Measurements from ENCODE around the gene WDFY1. TPM values are rescaled to one million over a fixed set of nuclear protein-coding genes. Genes with fewer than 3 reads are reported as not detected.

WDFY1 gene
- total RNA-seq, 1 donor from 2014 or later = 41.1 TPM

DNA sequence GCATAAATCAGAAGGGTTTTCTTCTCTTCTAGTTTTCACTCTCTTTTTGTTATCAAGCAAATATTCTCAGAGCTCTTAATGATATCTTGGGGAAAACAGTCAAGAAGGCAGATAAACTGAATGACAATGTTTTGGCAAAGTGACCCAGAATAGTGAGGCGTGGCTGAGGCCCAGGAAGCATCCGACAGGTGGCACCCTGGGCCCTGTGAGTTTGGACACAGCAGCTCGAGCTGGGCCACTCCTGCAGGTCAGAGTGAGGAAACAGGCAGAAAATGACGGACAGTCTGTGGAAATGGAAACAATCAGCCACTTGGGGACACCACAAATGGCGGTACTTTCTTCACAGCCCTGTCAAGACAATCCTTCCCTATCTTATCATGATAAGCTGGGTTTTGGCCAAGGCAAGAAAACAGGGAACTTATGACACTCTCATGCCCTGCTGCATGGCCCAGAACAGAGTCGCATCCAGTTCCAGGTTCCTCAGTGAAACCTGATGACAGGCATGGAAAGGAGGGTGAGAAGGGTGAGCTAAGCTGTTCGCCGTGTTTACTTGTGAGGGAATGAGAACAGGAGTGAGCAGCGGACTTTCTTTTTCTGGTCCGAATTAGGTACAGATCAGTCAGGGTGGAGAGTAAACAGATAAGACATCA lies 44.2 kb upstream of the WDFY1 start:
- Mint-ChIP-seq H3K36me3 (ENCODE audit: low read depth) (peaks cover 6% of the 10 kb centered on the region), H3K4me1 (peaks cover 5% of the 10 kb centered on the region), H3K27me3 (ENCODE audit: low read depth) (no peaks in the 10 kb centered on the region), H3K27ac (ENCODE audit: unreplicated experiment) (no peak overlapping the region), H3K4me3 (no peak overlapping the region), H3K9me3 (no peaks in the 10 kb centered on the region)
- no peak for DNase-seq (ENCODE audit: low read depth, low spot score)
- TF ChIP-seq, protein P1, sequence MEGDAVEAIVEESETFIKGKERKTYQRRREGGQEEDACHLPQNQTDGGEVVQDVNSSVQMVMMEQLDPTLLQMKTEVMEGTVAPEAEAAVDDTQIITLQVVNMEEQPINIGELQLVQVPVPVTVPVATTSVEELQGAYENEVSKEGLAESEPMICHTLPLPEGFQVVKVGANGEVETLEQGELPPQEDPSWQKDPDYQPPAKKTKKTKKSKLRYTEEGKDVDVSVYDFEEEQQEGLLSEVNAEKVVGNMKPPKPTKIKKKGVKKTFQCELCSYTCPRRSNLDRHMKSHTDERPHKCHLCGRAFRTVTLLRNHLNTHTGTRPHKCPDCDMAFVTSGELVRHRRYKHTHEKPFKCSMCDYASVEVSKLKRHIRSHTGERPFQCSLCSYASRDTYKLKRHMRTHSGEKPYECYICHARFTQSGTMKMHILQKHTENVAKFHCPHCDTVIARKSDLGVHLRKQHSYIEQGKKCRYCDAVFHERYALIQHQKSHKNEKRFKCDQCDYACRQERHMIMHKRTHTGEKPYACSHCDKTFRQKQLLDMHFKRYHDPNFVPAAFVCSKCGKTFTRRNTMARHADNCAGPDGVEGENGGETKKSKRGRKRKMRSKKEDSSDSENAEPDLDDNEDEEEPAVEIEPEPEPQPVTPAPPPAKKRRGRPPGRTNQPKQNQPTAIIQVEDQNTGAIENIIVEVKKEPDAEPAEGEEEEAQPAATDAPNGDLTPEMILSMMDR (conservative IDR thresholded peaks at IDR 0.05) = peak; percentile 14

DNA sequence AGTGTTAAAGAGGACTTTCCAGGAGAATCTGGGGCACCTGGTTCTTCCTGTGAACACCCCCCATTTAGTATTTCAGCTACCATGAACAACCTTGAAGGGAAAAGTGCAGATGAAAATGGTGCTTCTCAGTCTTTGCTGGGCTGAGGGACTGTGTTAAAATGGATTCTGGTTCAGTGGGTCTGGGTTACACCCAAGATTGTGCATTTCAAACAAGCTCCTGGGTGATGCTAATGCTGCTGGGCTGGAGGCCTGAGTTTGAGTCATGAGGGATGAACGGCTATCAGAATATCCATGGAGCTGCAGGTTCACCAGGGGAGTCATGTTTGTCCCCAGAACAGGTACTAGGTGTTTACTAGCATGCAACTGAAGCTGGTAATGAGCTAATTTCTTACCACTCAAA lies 36.1 kb upstream of the WDFY1 start:
- Mint-ChIP-seq H3K4me3 (no peak overlapping the region), H3K27ac (ENCODE audit: unreplicated experiment) (no peak overlapping the region), H3K36me3 (ENCODE audit: low read depth) (peaks cover 3% of the 10 kb centered on the region), H3K4me1 (no peaks in the 10 kb centered on the region), H3K9me3 (no peaks in the 10 kb centered on the region), H3K27me3 (ENCODE audit: low read depth) (no peaks in the 10 kb centered on the region)
- TF ChIP-seq, protein P1 (conservative IDR thresholded peaks at IDR 0.05) = no peak
- no peak for DNase-seq (ENCODE audit: low read depth, low spot score)

DNA sequence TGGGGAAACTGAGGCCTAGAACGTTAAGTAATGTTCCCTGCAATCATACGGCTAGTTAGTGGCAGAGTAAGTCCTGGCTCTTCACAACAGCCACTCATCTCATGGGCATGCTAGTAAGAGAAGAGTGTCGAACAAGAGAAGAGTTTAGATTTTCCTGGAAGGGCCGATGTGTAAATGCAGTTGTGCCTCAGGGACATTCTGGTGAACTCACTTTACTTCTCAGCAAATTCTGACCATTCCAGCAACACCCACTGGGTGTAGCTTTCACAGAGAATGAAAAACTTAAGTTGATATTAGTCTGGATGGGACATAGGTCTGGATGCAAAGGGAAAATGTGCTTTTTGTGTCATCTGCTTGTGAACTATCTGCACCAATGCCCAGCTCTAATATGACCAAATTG lies 35.7 kb upstream of the WDFY1 start:
- no peak overlapping the region for H3K4me3 Mint-ChIP-seq
- no peak for DNase-seq (ENCODE audit: low read depth, low spot score)
- TF ChIP-seq, protein P1 (conservative IDR thresholded peaks at IDR 0.05) = no peak

DNA sequence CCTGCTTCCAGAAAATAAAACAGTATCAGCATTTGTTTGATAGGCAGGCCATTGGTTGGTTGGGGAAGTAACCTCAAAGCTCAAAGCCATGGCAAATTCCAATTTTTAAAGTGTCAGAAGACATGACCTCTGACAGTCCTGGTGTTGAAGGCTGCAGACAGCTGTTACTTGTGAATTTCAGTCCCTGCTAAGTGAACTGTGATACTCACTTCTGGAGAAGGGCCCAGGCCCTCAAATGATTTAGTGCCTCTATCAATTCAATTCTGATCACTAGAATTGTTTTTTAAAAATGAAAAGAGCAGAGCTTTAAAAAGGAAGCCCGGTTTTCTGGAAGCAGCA lies 35.2 kb upstream of the WDFY1 start:
- Mint-ChIP-seq H3K4me3 (no peak overlapping the region), H3K4me1 (peaks cover 3% of the 10 kb centered on the region), H3K36me3 (ENCODE audit: low read depth) (peaks cover 3% of the 10 kb centered on the region), H3K9me3 (no peaks in the 10 kb centered on the region), H3K27me3 (ENCODE audit: low read depth) (no peaks in the 10 kb centered on the region), H3K27ac (ENCODE audit: unreplicated experiment) (no peak overlapping the region)
- TF ChIP-seq, protein P1 (conservative IDR thresholded peaks at IDR 0.05) = no peak
- DNase-seq (ENCODE audit: low read depth, low spot score) = no peak

More for the DNA sequence above, 35.7 kb upstream of the WDFY1 start:
- Mint-ChIP-seq H3K27ac (ENCODE audit: unreplicated experiment) (no peak overlapping the region), H3K36me3 (ENCODE audit: low read depth) (peaks cover 3% of the 10 kb centered on the region), H3K27me3 (ENCODE audit: low read depth) (no peaks in the 10 kb centered on the region), H3K9me3 (no peaks in the 10 kb centered on the region), H3K4me1 (no peaks in the 10 kb centered on the region)

DNA sequence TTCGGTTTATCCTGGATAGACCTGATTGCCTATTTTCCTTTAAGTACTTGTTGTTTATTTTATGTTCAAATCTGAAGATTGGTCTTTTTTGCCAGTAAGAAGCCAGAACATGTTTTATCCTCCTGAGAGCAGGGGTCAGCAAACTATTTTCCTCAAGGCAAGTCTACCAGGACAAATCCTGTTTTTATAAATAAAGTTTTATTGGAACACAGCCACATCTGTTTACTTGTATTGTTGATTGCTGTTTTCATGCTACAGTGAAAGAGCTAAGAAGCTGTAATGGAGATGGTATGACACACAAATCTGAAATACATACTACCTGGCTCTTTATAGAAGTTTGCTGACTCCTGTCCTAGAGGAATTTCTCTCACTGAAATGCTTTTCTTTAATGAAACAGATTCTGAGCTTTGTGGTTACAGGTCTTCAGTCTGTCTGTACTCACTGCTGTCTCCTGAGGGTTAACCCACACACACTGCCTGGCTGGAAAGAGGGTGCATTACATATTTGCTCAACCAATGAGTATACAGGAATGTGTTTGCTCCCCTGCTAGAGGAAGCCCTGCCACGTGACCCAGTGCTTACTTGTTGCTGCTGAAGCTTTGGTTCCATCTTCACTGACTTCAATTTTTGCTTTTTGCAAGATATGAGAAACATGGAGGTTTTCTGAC lies 34.7 kb upstream of the WDFY1 start:
- no peak for DNase-seq (ENCODE audit: low read depth, low spot score)
- H3K4me1 Mint-ChIP-seq = peaks cover 4% of the 10 kb centered on the region
- no peaks in the 10 kb centered on the region for H3K9me3 Mint-ChIP-seq
- H3K36me3 Mint-ChIP-seq (ENCODE audit: low read depth) = peaks cover 3% of the 10 kb centered on the region
- TF ChIP-seq, protein P1 (conservative IDR thresholded peaks at IDR 0.05) = no peak
- no peaks in the 10 kb centered on the region for H3K27me3 Mint-ChIP-seq (ENCODE audit: low read depth)
- H3K4me3 Mint-ChIP-seq = no peak overlapping the region
- H3K27ac Mint-ChIP-seq (ENCODE audit: unreplicated experiment) = no peak overlapping the region
